Measurements from ENCODE around the gene PNN.

- TF ChIP-seq GATA2 (IDR thresholded peaks at IDR 0.05; ENCODE audit: low read depth, low read length) = no peak
- no peak for TF ChIP-seq GATA3 (IDR thresholded peaks at IDR 0.05; ENCODE audit: low read depth, low read length)
Observed at GRCh38 chr14:39229601-39230110, 54.6 kb downstream of the PNN start.
